ENCODE data around the gene KCNK4. TPM values are rescaled to one million over a fixed set of nuclear protein-coding genes. Genes with fewer than 3 reads are reported as not detected.
A peak's percentile ranks its signal among the peaks of the same experiment; 100 is the strongest.

KCNK4 gene
- total RNA-seq, 1 donor from 2014 or later, result not detected

GRCh38 chr11:64342869-64343745, 52.0 kb downstream of the KCNK4 start:
- peaks cover 3 to 6% of the 10 kb centered on the region in 2 donors for H3K4me1 ChIP-seq
- peak overlapping the region; percentile 17 to 53 for H3K4me3 ChIP-seq
- TF ChIP-seq, protein P1, sequence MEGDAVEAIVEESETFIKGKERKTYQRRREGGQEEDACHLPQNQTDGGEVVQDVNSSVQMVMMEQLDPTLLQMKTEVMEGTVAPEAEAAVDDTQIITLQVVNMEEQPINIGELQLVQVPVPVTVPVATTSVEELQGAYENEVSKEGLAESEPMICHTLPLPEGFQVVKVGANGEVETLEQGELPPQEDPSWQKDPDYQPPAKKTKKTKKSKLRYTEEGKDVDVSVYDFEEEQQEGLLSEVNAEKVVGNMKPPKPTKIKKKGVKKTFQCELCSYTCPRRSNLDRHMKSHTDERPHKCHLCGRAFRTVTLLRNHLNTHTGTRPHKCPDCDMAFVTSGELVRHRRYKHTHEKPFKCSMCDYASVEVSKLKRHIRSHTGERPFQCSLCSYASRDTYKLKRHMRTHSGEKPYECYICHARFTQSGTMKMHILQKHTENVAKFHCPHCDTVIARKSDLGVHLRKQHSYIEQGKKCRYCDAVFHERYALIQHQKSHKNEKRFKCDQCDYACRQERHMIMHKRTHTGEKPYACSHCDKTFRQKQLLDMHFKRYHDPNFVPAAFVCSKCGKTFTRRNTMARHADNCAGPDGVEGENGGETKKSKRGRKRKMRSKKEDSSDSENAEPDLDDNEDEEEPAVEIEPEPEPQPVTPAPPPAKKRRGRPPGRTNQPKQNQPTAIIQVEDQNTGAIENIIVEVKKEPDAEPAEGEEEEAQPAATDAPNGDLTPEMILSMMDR (IDR thresholded peaks at IDR 0.05), result no peak
- no peak overlapping the region for H3K27ac ChIP-seq
- no peaks in the 10 kb centered on the region for H3K36me3 ChIP-seq
- intact Hi-C loops (cut with DNase I), result loop anchor here (1.0 kb wide), 1 partner anchor 12 kb away; no protein-coding TSS in a partner anchor
- no peaks in the 10 kb centered on the region for H3K9me3 ChIP-seq
- no peak for DNase-seq (ENCODE audit: low spot score in 2 of 2)
- H3K27me3 ChIP-seq, result no peaks in the 10 kb centered on the region

GRCh38 chr11:64343767-64344559, 52.9 kb downstream of the KCNK4 start:
- TF ChIP-seq, protein P1 (IDR thresholded peaks at IDR 0.05), result no peak
- Histone ChIP-seq H3K4me3 (no peak overlapping the region), H3K27ac (no peak overlapping the region), H3K9me3 (no peaks in the 10 kb centered on the region), H3K36me3 (no peaks in the 10 kb centered on the region), H3K27me3 (no peaks in the 10 kb centered on the region), H3K4me1 (peaks cover 3 to 6% of the 10 kb centered on the region in 2 donors)
- intact Hi-C loops (cut with DNase I), result no loop called here
- no peak for DNase-seq (ENCODE audit: low spot score in 2 of 2)

DNA sequence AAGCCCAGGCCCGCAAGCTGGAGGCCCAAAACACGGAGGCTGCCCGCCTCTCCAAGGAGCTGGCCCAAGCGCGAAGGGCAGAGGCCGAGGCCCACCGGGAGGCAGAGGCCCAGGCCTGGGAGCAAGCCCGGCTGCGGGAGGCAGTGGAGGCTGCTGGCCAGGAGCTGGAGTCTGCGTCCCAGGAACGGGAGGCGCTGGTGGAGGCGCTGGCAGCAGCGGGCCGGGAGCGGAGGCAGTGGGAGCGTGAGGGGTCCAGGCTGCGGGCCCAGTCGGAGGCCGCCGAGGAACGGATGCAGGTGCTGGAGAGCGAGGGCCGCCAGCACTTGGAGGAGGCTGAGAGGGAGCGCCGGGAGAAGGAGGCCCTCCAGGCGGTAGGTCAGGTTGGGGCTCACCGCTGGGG, 53.7 kb downstream of the KCNK4 start:
- intact Hi-C loops (cut with DNase I), result no loop called here
- Histone ChIP-seq H3K4me3 (no peak overlapping the region), H3K36me3 (no peaks in the 10 kb centered on the region), H3K4me1 (peaks cover 3 to 6% of the 10 kb centered on the region in 2 donors), H3K27ac (no peak overlapping the region), H3K9me3 (no peaks in the 10 kb centered on the region), H3K27me3 (no peaks in the 10 kb centered on the region)
- TF ChIP-seq, protein P1 (IDR thresholded peaks at IDR 0.05), result no peak
- DNase-seq (ENCODE audit: low spot score in 2 of 2), result no peak

GRCh38 chr11:64347193-64347867, 56.2 kb downstream of the KCNK4 start:
- no peak overlapping the region for H3K4me3 ChIP-seq
- H3K27me3 ChIP-seq, result no peaks in the 10 kb centered on the region
- H3K9me3 ChIP-seq, result no peaks in the 10 kb centered on the region
- peaks cover 0 to 1% of the 10 kb centered on the region in 2 donors for H3K4me1 ChIP-seq
- intact Hi-C loops (cut with DNase I), result no loop called here
- H3K27ac ChIP-seq, result no peak overlapping the region
- DNase-seq (ENCODE audit: low spot score in 2 of 2), result no peak
- H3K36me3 ChIP-seq, result no peaks in the 10 kb centered on the region
- TF ChIP-seq, protein P1 (IDR thresholded peaks at IDR 0.05), result no peak

- Histone ChIP-seq H3K4me3 (no peak overlapping the region), H3K27ac (no peak overlapping the region), H3K9me3 (no peaks in the 10 kb centered on the region), H3K36me3 (no peaks in the 10 kb centered on the region), H3K27me3 (no peaks in the 10 kb centered on the region), H3K4me1 (no peaks in the 10 kb centered on the region)
- DNase-seq (ENCODE audit: low spot score in 2 of 2), result no peak
- intact Hi-C loops (cut with DNase I), result no loop called here
- TF ChIP-seq, protein P1 (IDR thresholded peaks at IDR 0.05), result no peak
Observed at GRCh38 chr11:64348383-64349024, 57.4 kb downstream of the KCNK4 start.

All from ascending aorta (tissue), 2 donors.